Effector memory CD4-positive, alpha-beta T cell (primary cell): ENCODE measurements around the gene LSM3.

ENCODE experiments used
- DNase-seq, 3 donors: peaks; one replicate each; pipeline ENCODE4 v3.0.0-alpha.2; 2020
- H3K27ac ChIP-seq: 2 replicates; pipeline ENCODE4 v1.7.0; 2013; ENCODE audit warnings: mild to moderate bottlenecking, low read length, moderate library complexity; ENCODE audit not compliant: insufficient read depth, poor library complexity, severe bottlenecking
- H3K27me3 ChIP-seq: replicated peaks from 2 replicates; pipeline ENCODE4 v1.7.0; 2013; ENCODE audit warnings: mild to moderate bottlenecking, low read length; ENCODE audit not compliant: insufficient read depth, control insufficient read depth, poor library complexity, severe bottlenecking
- H3K36me3 ChIP-seq: 2 replicates; pipeline ENCODE4 v1.7.0; 2013; ENCODE audit warnings: mild to moderate bottlenecking, low read length, moderate library complexity; ENCODE audit not compliant: control insufficient read depth, insufficient read depth
- H3K4me1 ChIP-seq: 2 replicates; pipeline ENCODE4 v1.7.0; 2013; ENCODE audit warnings: low read length, mild to moderate bottlenecking; ENCODE audit not compliant: control insufficient read depth, insufficient read depth, poor library complexity, severe bottlenecking
- H3K4me3 ChIP-seq: 2 replicates; pipeline ENCODE4 v1.7.0; 2013; ENCODE audit warnings: low read length, low read depth, mild to moderate bottlenecking; ENCODE audit not compliant: insufficient read depth, poor library complexity, severe bottlenecking
- H3K9me3 ChIP-seq: 2 replicates; pipeline ENCODE4 v1.7.0; 2013; ENCODE audit warnings: mild to moderate bottlenecking, low read length, moderate library complexity; ENCODE audit not compliant: control insufficient read depth

The LSM3 gene

DNA sequence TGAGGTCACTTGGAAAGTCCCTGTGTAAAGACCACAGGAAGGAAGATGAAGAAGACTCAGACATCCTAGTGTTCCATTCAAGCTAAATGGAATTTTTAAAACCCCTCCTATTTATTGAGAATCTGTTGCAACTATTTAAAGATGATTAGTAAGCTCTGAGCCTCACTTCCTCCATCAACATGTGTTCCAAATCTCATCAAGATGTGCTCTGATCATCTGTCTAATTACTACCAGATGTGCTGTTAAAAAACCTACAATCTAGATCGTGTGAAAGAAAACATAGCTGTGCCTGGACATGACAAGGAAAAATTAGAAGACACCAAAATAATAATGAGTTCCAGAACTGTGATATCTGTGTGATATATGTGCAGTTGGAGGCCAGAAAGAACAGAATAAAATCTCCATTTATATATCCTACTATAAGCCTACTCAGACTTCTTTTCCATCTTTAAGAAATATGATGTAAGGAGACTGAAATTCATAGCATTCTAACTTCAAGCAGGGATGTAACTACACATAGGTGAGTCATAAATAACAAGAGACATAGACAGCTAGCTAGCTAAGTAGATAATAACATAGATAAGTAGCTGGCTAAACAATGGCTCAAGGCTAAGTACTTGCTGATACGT is 8.0 kb upstream of the LSM3 start:
- Histone ChIP-seq H3K4me3 (no peak overlapping the region), H3K36me3 (peaks cover 70% of the 10 kb centered on the region), H3K4me1 (peaks cover 16% of the 10 kb centered on the region), H3K27ac (no peak overlapping the region), H3K27me3 (no peaks in the 10 kb centered on the region), H3K9me3 (no peaks in the 10 kb centered on the region)
- no peak for DNase-seq

DNA sequence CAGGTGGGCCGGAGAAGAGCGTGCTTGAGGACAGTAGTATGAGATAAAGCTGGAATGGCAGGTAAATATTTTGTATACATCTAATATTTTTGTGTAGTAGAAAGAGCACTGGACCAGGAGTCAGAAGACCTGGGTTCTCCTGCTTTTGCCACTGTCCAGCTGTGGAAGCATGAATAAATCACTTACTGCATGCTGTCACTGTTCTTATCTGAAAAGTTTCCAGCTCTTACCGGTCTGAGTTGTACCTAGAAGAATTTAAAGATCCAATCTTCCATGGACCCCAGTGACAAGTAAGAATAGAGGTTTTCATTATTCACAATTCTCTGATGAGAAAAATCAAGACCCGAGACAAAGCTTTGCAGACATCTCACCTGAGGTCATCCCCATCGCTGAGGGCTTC is 6.1 kb upstream of the LSM3 start:
- Histone ChIP-seq H3K27me3 (no peaks in the 10 kb centered on the region), H3K36me3 (peaks cover 53% of the 10 kb centered on the region), H3K4me3 (no peak overlapping the region), H3K4me1 (peaks cover 34% of the 10 kb centered on the region), H3K27ac (no peak overlapping the region), H3K9me3 (no peaks in the 10 kb centered on the region)
- DNase-seq: no peak

DNA sequence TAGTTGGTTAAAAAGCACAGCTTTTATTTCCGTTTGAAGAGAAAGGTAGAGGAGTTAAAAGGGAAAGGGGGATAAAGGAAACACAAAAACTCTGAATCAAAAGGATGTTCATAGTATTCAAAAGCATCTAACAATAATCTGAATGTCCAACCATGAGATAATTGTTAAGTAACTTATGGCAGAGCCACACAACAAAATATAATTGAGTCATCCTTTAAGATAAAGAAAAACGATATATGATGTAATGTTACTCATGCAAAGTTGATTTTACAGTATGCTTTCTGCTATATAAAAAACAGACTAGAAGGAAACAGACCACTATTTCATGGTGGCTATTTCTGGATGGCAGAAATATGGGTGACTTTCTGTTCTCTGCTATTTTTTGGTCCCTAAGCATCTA is 4.1 kb upstream of the LSM3 start:
- H3K9me3 ChIP-seq: no peaks in the 10 kb centered on the region
- no peak overlapping the region for H3K4me3 ChIP-seq
- H3K4me1 ChIP-seq: peaks cover 47% of the 10 kb centered on the region
- H3K27me3 ChIP-seq: no peaks in the 10 kb centered on the region
- DNase-seq: no peak
- H3K36me3 ChIP-seq: peaks cover 33% of the 10 kb centered on the region
- H3K27ac ChIP-seq: peak overlapping the region; percentile 33

DNA sequence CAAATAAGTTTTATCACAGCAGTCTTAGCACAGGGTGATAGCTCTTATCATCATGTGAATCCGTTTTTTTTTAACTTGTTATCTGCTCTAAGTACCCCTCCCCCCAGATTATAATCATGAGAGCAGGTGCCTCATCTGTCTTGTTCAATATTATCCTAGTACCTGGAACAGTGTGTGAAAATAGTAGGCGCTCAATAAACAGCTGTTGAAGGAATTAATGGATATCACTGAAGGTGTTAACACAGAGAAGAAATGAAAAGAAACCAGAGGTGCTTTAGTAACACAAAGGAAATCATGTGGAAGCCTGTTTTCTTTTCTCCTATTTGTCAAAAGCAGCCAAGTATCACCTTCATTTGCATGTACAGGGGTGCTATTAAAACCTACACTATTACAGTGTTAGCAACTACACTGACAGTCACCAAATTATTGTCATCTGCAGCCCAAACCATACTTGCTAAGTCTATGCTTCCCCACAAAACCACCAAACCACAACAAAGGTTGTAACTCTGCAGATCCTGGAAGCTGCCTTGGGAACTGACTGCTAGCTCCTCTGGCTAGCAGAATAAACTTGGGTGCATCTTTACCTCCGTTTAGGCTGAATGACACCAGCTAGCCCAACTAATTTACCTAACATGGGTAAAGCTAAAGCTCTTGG is 3.1 kb upstream of the LSM3 start:
- Histone ChIP-seq H3K27ac (peak overlapping the region; percentile 16), H3K27me3 (no peaks in the 10 kb centered on the region), H3K4me3 (no peak overlapping the region), H3K36me3 (peaks cover 23% of the 10 kb centered on the region), H3K4me1 (peaks cover 47% of the 10 kb centered on the region), H3K9me3 (no peaks in the 10 kb centered on the region)
- DNase-seq: peak; percentile 47 to 63 (median 57)

DNA sequence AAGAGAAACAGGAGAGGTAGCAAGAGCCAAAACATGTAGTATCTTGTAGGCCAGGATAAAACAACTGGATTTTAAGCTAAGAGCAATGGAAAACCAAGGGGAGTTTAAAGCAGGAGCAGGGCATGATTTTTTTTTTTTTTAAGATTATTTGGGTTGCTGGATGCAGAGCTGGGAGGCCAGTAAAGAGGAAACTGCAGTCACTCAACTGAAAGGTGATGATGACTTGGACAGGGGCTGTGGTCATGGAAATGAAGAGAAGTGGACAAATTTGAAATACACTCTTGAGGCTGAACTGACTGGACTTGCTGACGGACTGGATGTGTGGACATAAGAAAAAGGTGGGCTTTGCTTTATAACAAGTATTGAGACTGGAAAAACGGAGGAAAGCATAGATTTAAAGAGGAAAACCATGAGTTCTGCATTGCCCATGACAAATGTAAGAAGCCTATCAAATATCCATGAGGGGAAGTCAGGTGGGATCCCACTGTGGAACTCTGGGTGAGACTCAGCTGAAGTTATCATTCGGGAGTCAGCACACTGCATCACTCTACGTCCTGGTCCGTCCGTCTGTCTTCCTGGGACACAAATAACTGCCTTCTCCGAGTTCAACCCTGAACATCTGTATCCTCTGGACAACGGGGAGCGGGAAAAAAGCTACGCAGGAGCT is 904 bp upstream of the LSM3 start:
- DNase-seq: no peak
- peak overlapping the region; percentile 97 for H3K27ac ChIP-seq
- H3K4me1 ChIP-seq: peaks cover 47% of the 10 kb centered on the region

DNA sequence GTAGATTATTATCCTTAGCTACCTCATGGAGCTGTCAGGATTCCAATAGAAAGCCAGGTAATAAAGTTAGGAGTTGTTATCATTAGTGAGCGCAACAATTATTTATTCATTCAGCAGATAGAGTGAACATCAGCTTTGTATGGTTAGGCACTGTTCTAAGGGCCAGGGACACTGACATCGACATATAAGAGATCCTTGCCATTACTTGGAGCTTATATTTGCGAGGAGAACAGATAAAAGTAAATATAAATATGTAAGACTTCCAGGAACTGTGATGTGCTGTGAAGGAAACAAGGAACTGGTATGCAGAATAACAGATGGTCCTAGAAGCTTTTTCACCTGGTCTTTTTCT is 473 bp downstream of the LSM3 start:
- Histone ChIP-seq H3K4me3 (peak overlapping the region; percentile 84), H3K9me3 (no peaks in the 10 kb centered on the region), H3K27me3 (no peaks in the 10 kb centered on the region), H3K36me3 (peaks cover 23% of the 10 kb centered on the region), H3K4me1 (peaks cover 46% of the 10 kb centered on the region), H3K27ac (peak overlapping the region; percentile 83)
- DNase-seq: no peak

More for the DNA sequence above, 904 bp upstream of the LSM3 start:
- Histone ChIP-seq H3K27me3 (no peaks in the 10 kb centered on the region), H3K36me3 (peaks cover 13% of the 10 kb centered on the region), H3K9me3 (no peaks in the 10 kb centered on the region), H3K4me3 (peak overlapping the region; percentile 84)

DNA sequence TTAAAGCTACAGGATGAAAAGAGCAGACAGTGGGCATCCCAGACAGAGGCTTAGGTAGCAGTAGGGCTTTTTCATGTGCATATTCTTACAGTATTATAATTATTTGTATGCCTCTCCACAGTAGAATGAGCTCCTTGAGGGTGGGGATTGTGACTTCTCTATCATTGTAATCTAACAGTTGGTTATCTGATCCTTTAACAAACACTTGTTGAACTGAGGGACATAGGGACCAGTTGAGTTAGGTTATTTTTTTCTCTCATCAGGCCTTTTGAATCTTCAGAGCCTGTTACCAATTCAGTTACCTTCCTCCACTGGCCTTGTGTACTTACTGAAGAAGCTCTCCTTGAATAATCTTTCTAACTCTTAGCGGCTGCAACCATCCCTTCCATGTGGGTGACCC is 1.2 kb downstream of the LSM3 start:
- Histone ChIP-seq H3K4me3 (no peak overlapping the region), H3K4me1 (peaks cover 39% of the 10 kb centered on the region)

DNA sequence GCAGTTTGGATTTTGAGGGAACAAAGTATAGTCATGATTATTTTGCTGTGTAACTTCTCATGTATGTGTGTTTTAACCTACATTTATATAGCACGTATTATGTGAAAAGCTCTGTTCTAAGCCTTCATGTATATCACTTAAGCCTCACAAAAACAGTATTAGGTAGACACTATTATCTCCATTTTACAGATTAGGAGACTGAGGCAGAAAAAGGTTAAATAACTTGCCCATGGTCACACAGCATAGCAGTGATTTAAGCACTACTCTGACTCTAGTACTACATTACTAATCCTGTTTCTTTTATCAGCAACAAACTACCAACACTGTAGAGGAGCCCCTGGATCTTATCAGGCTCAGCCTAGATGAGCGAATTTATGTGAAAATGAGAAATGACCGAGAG is 2.6 kb downstream of the LSM3 start:
- no peak overlapping the region for H3K4me3 ChIP-seq
- H3K27me3 ChIP-seq: no peaks in the 10 kb centered on the region
- H3K4me1 ChIP-seq: peaks cover 25% of the 10 kb centered on the region
- H3K9me3 ChIP-seq: no peaks in the 10 kb centered on the region
- H3K36me3 ChIP-seq: peaks cover 40% of the 10 kb centered on the region
- no peak overlapping the region for H3K27ac ChIP-seq
- no peak for DNase-seq

More for the DNA sequence above, 1.2 kb downstream of the LSM3 start:
- no peaks in the 10 kb centered on the region for H3K9me3 ChIP-seq
- no peak overlapping the region for H3K27ac ChIP-seq
- no peak for DNase-seq
- H3K27me3 ChIP-seq: no peaks in the 10 kb centered on the region
- peaks cover 26% of the 10 kb centered on the region for H3K36me3 ChIP-seq

DNA sequence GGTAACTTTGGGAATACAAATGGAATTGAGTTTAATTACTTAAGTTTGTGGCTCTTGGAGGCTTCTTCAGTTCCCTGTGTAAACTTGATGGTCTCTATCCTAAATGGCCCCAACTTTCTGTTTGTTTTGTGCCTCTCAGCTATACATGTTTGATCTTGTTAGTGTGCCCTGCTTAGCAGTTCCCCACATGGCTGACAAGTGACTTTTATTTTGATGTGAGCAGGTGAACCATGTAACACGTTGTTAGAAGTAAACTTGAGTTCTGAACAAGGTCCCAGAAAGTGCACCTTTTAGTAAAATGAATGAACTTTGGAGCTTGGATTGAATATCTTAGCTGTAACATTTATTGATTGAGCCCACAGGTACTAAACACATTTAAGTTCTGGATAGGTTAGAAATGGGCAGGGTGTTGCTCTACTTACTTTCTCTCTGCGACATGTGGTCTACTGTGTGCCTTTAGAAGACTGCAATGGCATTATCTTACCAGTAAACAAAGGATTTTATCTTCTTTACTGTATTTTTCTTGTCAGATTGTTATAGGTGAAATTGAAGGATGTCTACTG is 4.5 kb downstream of the LSM3 start:
- Histone ChIP-seq H3K4me3 (no peak overlapping the region), H3K4me1 (peaks cover 7% of the 10 kb centered on the region), H3K27me3 (no peaks in the 10 kb centered on the region), H3K27ac (no peak overlapping the region), H3K9me3 (no peaks in the 10 kb centered on the region), H3K36me3 (peaks cover 44% of the 10 kb centered on the region)
- no peak for DNase-seq
